GM18873 (cell line): Measurements from ENCODE around the gene ASXL2.
"Not testable (repeated sequence)": the region's sequence is repeated elsewhere in the genome, so short reads cannot be mapped to it uniquely, and the experiment has no call there.

Experiments used
- ATAC-seq: cut with Tn5 transposase; IDR thresholded peaks from one replicate; pipeline ENCODE4 v1.9.1; 2021; ENCODE audit warnings: mild to moderate bottlenecking, moderate library complexity, moderate number of reproducible peaks; ENCODE audit not compliant: unreplicated experiment, low FRiP score

Gene ASXL2

DNA sequence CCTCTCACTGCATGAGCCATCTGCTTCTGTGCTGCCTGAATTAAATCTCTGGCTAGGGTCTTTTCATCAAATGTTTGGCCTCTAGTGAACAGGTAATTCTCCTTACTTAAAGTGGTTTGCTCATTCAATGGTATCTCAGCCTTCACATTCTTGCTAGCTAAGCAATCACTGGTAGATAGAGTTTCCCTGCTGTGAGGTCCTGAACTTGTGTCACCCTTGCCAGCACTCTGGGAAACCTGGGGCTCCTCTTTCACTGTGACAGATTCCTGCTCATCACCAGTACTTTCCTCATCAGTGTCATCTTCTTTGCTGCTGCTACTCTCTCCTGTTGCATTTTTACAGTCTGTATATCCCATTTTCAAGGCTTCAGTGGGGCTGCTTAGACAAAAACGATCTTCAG is 135.8 kb downstream of the ASXL2 start:
- no peak for ATAC-seq

- no peak for ATAC-seq
Measured at GRCh38 chr2:25740810-25741381, 137.4 kb downstream of the ASXL2 start.

- ATAC-seq = no peak
Measured at GRCh38 chr2:25738383-25739343, 139.6 kb downstream of the ASXL2 start.

DNA sequence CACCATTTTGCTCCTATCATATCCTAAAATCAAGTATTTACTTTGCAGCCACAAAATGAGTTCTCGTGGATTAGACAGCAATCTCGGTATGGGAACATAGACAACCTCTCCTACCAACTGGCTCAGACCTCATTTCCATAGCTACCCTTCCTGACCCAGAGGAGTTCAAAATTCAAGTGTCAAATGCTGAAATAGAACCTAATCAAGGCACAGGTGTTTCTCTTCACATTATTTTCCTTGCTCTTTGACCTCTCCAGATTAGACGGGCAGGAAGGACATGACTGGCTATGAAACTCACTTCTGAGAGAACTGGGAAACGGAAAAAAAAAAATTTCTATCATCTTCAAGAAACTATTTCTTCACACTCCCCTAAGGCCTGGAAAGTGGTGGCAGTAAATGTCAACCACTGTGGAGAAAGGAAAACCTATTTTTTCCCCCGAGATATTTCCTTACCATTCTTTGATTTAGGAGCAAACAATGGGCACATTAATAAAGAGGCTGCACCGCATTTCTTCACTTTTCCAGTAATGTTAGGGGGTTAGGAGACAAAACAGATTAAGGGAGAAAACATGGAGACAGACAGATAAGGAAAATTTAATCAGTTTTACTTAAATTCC is 141.3 kb downstream of the ASXL2 start:
- no peak for ATAC-seq

- no peak for ATAC-seq
Measured at GRCh38 chr2:25735835-25736234, 142.5 kb downstream of the ASXL2 start.

GRCh38 chr2:25728559-25728958 is 149.7 kb downstream of the ASXL2 start:
- no peak for ATAC-seq

GRCh38 chr2:25726522-25726921 is 151.8 kb downstream of the ASXL2 start:
- ATAC-seq = no peak

- no peak for ATAC-seq
Measured at GRCh38 chr2:25725877-25726276, 152.4 kb downstream of the ASXL2 start.

- ATAC-seq = no peak
Measured at GRCh38 chr2:25724756-25725155, 153.5 kb downstream of the ASXL2 start.

GRCh38 chr2:25722224-25722623 is 156.1 kb downstream of the ASXL2 start:
- no peak for ATAC-seq

DNA sequence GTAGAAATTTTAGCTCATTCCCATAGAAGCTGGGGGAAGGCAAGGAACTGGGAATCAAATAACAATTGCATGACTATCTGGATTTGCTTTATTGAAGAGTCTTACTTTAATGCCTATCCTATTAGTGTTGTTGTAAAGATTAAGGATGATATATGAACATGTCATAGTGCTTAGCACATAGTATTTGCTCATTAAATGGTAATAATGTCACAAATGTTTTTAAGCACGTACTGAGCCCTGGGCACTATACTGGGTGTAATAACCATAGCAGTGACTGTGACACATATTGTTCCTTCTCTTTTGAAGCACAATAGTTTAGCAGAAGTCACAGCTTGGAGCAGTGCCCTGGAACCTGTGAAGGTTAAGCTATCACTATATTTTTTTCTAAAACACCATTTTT is 157.7 kb downstream of the ASXL2 start:
- ATAC-seq = no peak

GRCh38 chr2:25714740-25715139 is 163.5 kb downstream of the ASXL2 start:
- ATAC-seq = no peak

GRCh38 chr2:25712455-25712854 is 165.8 kb downstream of the ASXL2 start:
- no peak for ATAC-seq

- ATAC-seq = no peak
Measured at GRCh38 chr2:25711675-25712354, 166.5 kb downstream of the ASXL2 start.

GRCh38 chr2:25710750-25711149 is 167.5 kb downstream of the ASXL2 start:
- no peak for ATAC-seq

- no peak for ATAC-seq
Measured at GRCh38 chr2:25709349-25709748, 168.9 kb downstream of the ASXL2 start.

DNA sequence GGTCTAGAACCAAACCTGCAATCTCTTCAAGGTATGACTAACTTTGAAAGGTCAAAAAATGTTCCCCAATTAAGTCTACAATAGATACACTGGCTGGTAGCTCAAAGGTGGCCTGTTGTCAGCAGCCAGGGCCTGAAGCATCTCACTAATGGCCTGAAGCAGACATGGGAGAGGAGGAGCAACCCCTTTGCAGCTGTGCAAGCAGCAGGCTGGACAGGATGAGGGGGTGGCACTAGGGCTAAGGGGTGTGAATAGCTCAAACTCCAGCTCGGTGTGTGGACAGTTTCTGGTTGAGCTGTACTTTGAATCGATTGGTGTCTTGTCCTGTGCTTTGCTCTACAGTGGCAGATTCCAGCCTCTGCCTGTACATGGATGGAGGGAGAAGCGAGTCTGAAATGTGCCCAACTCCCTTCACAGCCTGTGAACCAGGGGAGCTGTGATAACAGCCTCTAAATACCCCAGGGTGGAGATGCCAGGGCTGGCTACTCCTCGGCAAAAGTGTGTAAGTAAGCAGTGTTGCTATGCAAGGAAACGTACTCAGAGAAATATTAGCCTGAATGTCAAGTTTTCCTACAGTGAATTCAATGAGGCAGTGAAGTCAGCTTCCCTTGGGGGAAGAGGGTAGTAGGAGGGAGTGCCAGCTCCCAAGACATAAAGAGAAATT is 170.2 kb downstream of the ASXL2 start:
- ATAC-seq = no peak

- not testable (repeated sequence) for ATAC-seq
Measured at GRCh38 chr2:25705575-25705974, 172.7 kb downstream of the ASXL2 start.

- no peak for ATAC-seq
Measured at GRCh38 chr2:25701801-25702200, 176.5 kb downstream of the ASXL2 start.

- ATAC-seq = no peak
Measured at GRCh38 chr2:25700221-25700660, 178.0 kb downstream of the ASXL2 start.
